ENCODE results near the gene PRR33.

PRR33 gene

DNA sequence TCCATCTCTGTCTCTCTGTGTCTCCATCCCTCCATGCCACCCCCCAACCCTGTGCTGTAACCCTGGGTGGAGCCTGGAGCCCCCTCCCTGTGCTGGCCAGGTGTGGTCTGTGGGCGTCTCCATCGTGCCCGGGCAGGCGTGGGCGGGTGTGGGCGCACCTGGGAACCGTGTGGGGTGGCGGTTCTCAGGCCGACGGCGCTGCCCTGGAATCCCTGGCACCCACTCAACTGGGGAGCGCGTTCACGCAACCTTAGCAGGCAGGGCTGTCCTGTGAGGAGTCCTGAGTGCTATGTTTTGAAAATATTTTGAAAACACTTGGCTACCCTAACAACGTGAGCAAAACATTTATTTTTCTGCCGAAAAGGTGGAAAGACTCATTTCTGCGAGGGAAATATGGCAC lies 32.5 kb upstream of the PRR33 start:
- TF ChIP-seq, protein P1, sequence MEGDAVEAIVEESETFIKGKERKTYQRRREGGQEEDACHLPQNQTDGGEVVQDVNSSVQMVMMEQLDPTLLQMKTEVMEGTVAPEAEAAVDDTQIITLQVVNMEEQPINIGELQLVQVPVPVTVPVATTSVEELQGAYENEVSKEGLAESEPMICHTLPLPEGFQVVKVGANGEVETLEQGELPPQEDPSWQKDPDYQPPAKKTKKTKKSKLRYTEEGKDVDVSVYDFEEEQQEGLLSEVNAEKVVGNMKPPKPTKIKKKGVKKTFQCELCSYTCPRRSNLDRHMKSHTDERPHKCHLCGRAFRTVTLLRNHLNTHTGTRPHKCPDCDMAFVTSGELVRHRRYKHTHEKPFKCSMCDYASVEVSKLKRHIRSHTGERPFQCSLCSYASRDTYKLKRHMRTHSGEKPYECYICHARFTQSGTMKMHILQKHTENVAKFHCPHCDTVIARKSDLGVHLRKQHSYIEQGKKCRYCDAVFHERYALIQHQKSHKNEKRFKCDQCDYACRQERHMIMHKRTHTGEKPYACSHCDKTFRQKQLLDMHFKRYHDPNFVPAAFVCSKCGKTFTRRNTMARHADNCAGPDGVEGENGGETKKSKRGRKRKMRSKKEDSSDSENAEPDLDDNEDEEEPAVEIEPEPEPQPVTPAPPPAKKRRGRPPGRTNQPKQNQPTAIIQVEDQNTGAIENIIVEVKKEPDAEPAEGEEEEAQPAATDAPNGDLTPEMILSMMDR (conservative IDR thresholded peaks at IDR 0.05; ENCODE audit: control insufficient read depth, insufficient read depth, low read depth, low read length): no peak
- H3K4me3 ChIP-seq (ENCODE audit: control insufficient read depth, low read depth, low read length): no peak overlapping the region
- DNase-seq (ENCODE audit: low read depth): no peak

DNA sequence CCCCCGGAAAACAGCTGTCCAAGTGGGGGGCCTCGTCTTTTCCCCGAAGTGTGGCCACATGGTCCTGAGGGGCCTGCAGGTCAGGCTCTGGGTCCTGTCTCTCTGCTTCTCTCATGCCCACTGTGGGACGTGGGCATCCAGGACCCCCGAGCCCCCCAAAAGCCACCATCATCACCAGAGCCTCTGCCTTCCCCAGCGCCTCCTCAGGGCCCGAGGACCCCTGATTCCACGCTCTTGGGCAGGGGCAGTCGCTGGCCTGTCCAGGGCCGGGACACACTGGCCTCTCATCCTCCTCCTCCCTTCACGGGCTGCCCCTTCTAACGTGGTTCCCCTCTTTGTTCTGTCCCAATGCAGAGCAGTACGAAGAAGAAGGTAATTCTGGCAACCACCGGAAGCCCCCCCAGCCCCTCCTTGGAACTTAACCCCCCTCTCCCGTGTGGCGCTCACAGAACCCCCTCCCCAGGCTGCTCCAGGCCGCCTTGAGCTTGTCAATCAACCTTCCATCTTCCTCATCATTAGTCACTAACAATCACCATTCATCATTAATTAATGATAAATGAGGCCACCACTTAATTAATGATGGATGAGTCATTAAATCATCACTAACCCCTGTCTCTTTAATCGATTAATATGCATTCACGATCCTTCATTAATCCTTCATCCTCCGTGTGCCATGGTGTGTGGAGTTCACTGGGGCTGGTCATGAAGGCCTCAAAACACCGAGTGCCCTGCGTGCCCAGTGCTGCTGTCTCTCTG lies 31.7 kb upstream of the PRR33 start:
- DNase-seq (ENCODE audit: low read depth): no peak
- TF ChIP-seq, protein P1 (conservative IDR thresholded peaks at IDR 0.05; ENCODE audit: control insufficient read depth, insufficient read depth, low read depth, low read length): no peak
- H3K4me3 ChIP-seq (ENCODE audit: control insufficient read depth, low read depth, low read length): no peak overlapping the region

DNA sequence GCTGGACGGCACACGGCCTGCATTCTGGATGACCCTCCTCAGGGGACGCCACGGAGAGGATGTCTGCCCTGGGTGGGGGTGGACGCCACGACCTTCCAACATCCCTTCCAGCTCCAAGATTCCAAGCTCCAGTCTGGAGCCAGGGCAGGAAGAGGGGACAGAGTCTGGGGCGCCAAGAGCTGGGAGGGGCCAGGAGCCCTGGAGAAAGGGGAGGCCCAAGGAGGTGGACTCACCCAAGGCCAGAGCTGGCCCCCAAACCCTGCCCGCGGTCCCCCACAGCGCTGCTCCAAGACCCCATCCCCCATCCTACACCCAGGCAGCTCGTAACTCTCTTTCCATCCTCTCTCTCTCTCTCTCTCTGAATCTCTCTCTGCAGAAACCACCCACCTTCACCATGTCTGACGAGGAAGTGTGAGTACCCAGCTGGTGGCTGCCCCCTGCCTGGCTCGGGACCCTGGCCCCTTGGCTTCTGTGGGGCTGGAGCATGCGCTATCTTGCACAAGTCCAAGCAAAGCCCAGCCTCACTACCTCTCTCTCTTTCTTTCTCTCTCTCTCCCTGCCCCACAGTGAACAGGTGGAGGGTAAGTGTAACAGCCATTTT lies 30.9 kb upstream of the PRR33 start:
- no peak for DNase-seq (ENCODE audit: low read depth)
- no peak overlapping the region for H3K4me3 ChIP-seq (ENCODE audit: control insufficient read depth, low read depth, low read length)
- TF ChIP-seq, protein P1 (conservative IDR thresholded peaks at IDR 0.05; ENCODE audit: control insufficient read depth, insufficient read depth, low read depth, low read length): no peak

DNA sequence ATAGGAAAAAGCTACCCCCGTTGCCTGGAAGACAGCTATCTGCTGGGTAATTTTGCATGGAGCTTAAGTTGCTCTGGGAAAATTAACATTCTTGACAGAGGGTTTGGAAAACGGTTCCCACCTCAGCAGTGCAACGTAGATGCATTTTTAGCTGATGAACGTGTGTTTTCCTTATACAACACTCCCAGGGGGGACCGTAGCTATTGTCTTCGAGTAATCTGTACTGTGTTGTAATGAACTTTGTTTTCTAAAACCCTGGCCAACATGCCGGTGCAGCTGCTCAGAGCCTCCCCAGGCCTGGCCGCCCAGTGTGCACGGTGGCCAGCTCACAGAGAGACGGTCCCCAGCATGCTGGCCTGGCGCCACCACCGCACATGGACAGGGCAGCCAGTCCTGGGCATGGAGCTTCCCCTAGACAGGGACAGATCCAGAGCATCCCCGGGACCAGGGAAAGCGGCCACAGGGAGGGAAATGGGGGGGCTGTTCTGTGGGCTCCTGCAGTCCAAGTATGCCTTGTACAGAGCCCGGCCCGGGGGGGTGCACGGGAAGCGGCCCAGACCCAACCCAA lies 30.0 kb upstream of the PRR33 start:
- TF ChIP-seq, protein P1 (conservative IDR thresholded peaks at IDR 0.05; ENCODE audit: control insufficient read depth, insufficient read depth, low read depth, low read length): no peak
- DNase-seq (ENCODE audit: low read depth): peak; percentile 78
- no peak overlapping the region for H3K4me3 ChIP-seq (ENCODE audit: control insufficient read depth, low read depth, low read length)

DNA sequence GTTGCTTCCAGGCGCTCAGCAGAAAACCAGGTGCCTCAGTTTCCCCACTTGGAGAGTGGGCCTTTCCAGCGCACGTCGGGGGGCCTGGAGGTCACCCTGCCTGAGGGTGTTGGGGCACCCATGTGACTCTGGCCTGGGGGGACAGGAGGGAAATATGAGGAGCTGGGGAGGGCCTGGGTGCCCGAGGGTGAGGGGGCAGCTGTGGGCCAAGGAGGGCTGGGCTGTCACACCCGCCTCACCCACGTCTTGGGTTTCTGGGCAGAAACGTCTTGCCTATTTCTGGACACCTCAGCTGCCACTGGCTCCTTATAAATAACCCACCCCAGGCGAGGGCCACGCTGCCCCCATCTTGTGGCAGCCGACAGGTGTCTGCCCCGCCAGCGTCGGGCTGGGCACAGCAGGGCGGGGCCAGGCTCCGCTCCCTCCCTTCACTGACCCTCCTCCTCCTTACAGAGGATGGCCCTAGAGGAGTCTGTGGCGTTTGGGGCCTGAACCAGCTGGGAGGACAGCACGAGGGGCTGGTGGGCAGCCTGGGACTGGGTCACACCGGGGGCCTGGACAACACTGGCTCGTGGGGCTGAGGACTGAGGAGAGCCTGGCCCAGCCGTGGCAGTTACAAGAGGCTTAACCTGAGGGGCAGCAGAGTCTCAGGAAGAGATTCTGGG lies 29.3 kb upstream of the PRR33 start:
- DNase-seq (ENCODE audit: low read depth): no peak
- H3K4me3 ChIP-seq (ENCODE audit: control insufficient read depth, low read depth, low read length): no peak overlapping the region
- TF ChIP-seq, protein P1 (conservative IDR thresholded peaks at IDR 0.05; ENCODE audit: control insufficient read depth, insufficient read depth, low read depth, low read length): no peak

DNA sequence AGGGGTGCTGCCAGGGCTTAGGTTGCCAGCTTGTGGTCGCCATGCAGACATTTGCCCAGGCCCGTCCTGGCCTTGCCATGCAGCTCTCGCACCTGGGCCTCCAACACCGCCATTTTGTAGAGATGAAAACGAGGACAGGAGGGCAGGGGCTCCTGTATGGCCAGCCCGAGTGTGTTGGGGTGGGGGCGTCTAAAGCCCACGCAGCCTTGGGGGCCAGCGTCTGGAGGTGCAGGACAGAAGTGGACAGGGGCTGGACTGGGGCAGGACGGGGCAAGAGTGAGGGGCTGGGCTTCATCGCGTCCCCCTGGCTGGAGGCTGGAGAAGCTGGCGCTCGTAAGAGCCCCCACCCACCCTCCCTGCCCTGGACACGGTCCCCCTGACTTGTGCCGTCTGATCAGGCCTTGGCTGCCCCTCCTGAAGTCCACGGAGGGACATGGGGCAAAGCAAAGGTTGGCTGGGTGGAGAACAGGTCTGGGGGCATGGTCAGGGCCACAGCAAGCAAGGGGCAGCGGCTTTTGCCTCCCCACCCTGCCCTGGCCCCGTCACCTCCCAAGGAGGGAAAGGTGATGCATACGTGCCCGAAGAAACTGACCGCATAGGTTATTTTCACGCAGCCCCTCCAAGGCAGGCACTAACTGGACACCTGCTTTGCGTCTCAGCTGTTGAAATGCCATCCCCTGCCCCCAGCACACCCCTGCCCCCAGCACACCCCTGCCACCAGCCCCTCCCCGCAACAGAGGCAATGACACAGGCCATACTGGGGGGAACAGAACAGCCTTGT lies 28.6 kb upstream of the PRR33 start:
- DNase-seq (ENCODE audit: low read depth): no peak
- TF ChIP-seq, protein P1 (conservative IDR thresholded peaks at IDR 0.05; ENCODE audit: control insufficient read depth, insufficient read depth, low read depth, low read length): no peak
- no peak overlapping the region for H3K4me3 ChIP-seq (ENCODE audit: control insufficient read depth, low read depth, low read length)

All from fibroblast of mammary gland (primary cell).